Neural cell (in vitro differentiated cells): Measurements from ENCODE around the gene SENP8.

ENCODE experiments used
- CTCF ChIP-seq: fragments of 450-650 bp; IDR thresholded peaks from 2 replicates; pipeline ENCODE4 v1.5.1; 2014; ENCODE audit warnings: antibody characterized with exemption, mild to moderate bottlenecking, moderate library complexity; ENCODE audit not compliant: poor library complexity, severe bottlenecking
- MXI1 ChIP-seq: fragments of 450-650 bp; conservative IDR thresholded peaks from 2 replicates; pipeline ENCODE4 v1.6.1; 2014; ENCODE audit warnings: antibody characterized with exemption, mild to moderate bottlenecking; ENCODE audit not compliant: poor library complexity, severe bottlenecking
- SMC3 ChIP-seq: fragments of 450-650 bp; conservative IDR thresholded peaks from 2 replicates; pipeline ENCODE4 v1.6.1; 2014; ENCODE audit warnings: antibody characterized with exemption, mild to moderate bottlenecking, moderate library complexity; ENCODE audit not compliant: poor library complexity
- TAF1 ChIP-seq: IDR thresholded peaks from 2 replicates; pipeline ENCODE4 v1.6.1; 2012; ENCODE audit warnings: low read depth

GRCh38 chr15:72172796-72173195, 54.6 kb downstream of the SENP8 start:
- TF ChIP-seq CTCF = no peak
- no peak for TF ChIP-seq MXI1
- TF ChIP-seq TAF1 = no peak
- no peak for TF ChIP-seq SMC3
